Measurements from ENCODE around the gene MREG. TPM values are rescaled to one million over a fixed set of nuclear protein-coding genes. Genes with fewer than 3 reads are reported as not detected.

Gene MREG
- total and polyA plus RNA-seq, 9 of the 15 experiments (the other 6 are each of a cell fraction or from before 2014, with no cell fraction given), result 0.77 to 3.8 (median 2.3) TPM

GRCh38 chr2:215896921-215897320 is 116.4 kb downstream of the MREG start:
- no peaks in the 10 kb centered on the region for H3K9me1 ChIP-seq (ENCODE audit: control insufficient read depth, insufficient read depth, low read length)
- H3K9me3 ChIP-seq (replicated peaks; ENCODE audit: control insufficient read depth, insufficient read depth, low read depth, low read length), result no peaks in the 10 kb centered on the region
- ChIA-PET CTCF (ENCODE audit: low intra/inter-chr PET ratio) (no interaction called here), POLR2A (no interaction called here)
- H4K20me1 ChIP-seq (replicated peaks; ENCODE audit: control insufficient read depth, insufficient read depth, low read length), result no peaks in the 10 kb centered on the region
- no peak for DNase-seq (ENCODE audit: extremely low read depth in 1 of 4, low spot score in 3 of 4)
- no peaks in the 10 kb centered on the region for H3K4me1 ChIP-seq (replicated peaks in 1 of 2; ENCODE audit: control insufficient read depth in 2 of 2, insufficient read depth in 2 of 2, low read length in 2 of 2)
- no peak overlapping the region for H3K4me3 ChIP-seq
- no peak for ATAC-seq
- H3K4me2 ChIP-seq (ENCODE audit: insufficient read depth, low read length), result no peak overlapping the region
- in situ Hi-C loops (cut with MboI), result no loop called here
- no peaks in the 10 kb centered on the region for H3K79me2 ChIP-seq (ENCODE audit: control insufficient read depth, insufficient read depth, low read length)
- H3K9ac ChIP-seq (ENCODE audit: insufficient read depth in 1 of 2, low read depth in 2 of 2, low read length in 2 of 2), result no peak overlapping the region
- FAIRE-seq, result no peak
- intact Hi-C loops (cut with micrococcal nuclease), result no loop called here
- no peaks in the 10 kb centered on the region for H3K27me3 ChIP-seq (ENCODE audit: control insufficient read depth in 2 of 2, insufficient read depth in 2 of 2, low read length in 2 of 2)
- WGBS (ENCODE audit: insufficient coverage, low coverage, missing lambda C conversion rate), result 35% methylated on average over 3 of the region's 4 CpGs
- no peaks in the 10 kb centered on the region for H3K36me3 ChIP-seq (ENCODE audit: control insufficient read depth, insufficient read depth, low read length)
- no peak overlapping the region for H2AFZ ChIP-seq (ENCODE audit: low read depth, low read length)
- no TSS peak for BruUV-seq (replicated peaks)
- H3K27ac ChIP-seq (ENCODE audit: extremely low read depth, low read depth, low read length), result no peak overlapping the region
- TF ChIP-seq FOXA1 (IDR thresholded peaks at IDR 0.05; ENCODE audit: borderline replicate concordance) (no peak), YY1 (IDR thresholded peaks at IDR 0.05; ENCODE audit: borderline replicate concordance in 1 of 3, control insufficient read depth in 1 of 3, extremely low read depth in 1 of 3, insufficient read depth in 3 of 3, insufficient read length in 1 of 3, insufficient replicate concordance in 2 of 3, low read depth in 1 of 3, low read length in 2 of 3) (no peak), SMAD3 (CRISPR knock-in tag; conservative IDR thresholded peaks at IDR 0.05) (no peak), KAT8 (IDR thresholded peaks at IDR 0.05; ENCODE audit: low read depth) (no peak), ZBTB49 (CRISPR knock-in tag; IDR thresholded peaks at IDR 0.05; ENCODE audit: borderline replicate concordance) (no peak), ZNF395 (CRISPR knock-in tag; IDR thresholded peaks at IDR 0.05) (no peak), SRF (CRISPR knock-in tag; IDR thresholded peaks at IDR 0.05) (no peak), RERE (CRISPR knock-in tag; IDR thresholded peaks at IDR 0.05; ENCODE audit: borderline replicate concordance) (no peak), C11orf30 (IDR thresholded peaks at IDR 0.05; ENCODE audit: low read depth) (no peak), ZNF184 (CRISPR knock-in tag; IDR thresholded peaks at IDR 0.05) (no peak), HMG20A (CRISPR knock-in tag; conservative IDR thresholded peaks at IDR 0.05) (no peak)

Measured in K562 (cell line).